Trophoblast cell (in vitro differentiated cells and primary cell): ENCODE measurements around the gene BLTP2.
A peak's percentile ranks its signal among the peaks of the same experiment; 100 is the strongest.

Experiments
- DNase-seq, 2 donors: peaks; one replicate each; pipeline ENCODE4 v3.0.0-alpha.2; 2016
- H2AFZ ChIP-seq: 2 replicates; pipeline ENCODE4 v1.6.1; 2013; ENCODE audit warnings: low read length, moderate library complexity, mild to moderate bottlenecking; ENCODE audit not compliant: insufficient read depth, poor library complexity
- H2AK5ac ChIP-seq: 2 replicates; pipeline ENCODE4 v1.6.1; 2013; ENCODE audit warnings: mild to moderate bottlenecking, low read length
- H2BK120ac ChIP-seq: 2 replicates; pipeline ENCODE4 v1.6.1; 2013; ENCODE audit warnings: low read length, mild to moderate bottlenecking, moderate library complexity; ENCODE audit not compliant: insufficient read depth, poor library complexity
- H2BK12ac ChIP-seq: 2 replicates; pipeline ENCODE4 v1.6.1; 2013; ENCODE audit warnings: mild to moderate bottlenecking, low read length, moderate library complexity
- H2BK5ac ChIP-seq: 2 replicates; pipeline ENCODE4 v1.6.1; 2013; ENCODE audit warnings: low read length, low read depth, moderate library complexity, mild to moderate bottlenecking; ENCODE audit not compliant: poor library complexity
- H3K14ac ChIP-seq: 2 replicates; pipeline ENCODE4 v1.6.1; 2013; ENCODE audit warnings: mild to moderate bottlenecking, low read length
- H3K18ac ChIP-seq: 2 replicates; pipeline ENCODE4 v1.6.1; 2013; ENCODE audit warnings: mild to moderate bottlenecking, low read length
- H3K23ac ChIP-seq: 2 replicates; pipeline ENCODE4 v1.6.1; 2013; ENCODE audit warnings: low read length
- H3K27ac ChIP-seq: 2 replicates; pipeline ENCODE4 v1.5.1; 2013; ENCODE audit warnings: low read depth, mild to moderate bottlenecking, inconsistent platforms, low read length, moderate library complexity
- H3K27me3 ChIP-seq: 2 replicates; pipeline ENCODE4 v1.6.1; 2013; ENCODE audit warnings: inconsistent platforms, mild to moderate bottlenecking, low read length, moderate library complexity; ENCODE audit not compliant: insufficient read depth
- H3K36me3 ChIP-seq, 2 experiments: 1 replicate in 1 of 2; 2 replicates in 1 of 2; pipeline ENCODE4 v1.6.1; 2013; ENCODE audit warnings: low read length in 2 of 2, mild to moderate bottlenecking in 2 of 2, moderate library complexity in 1 of 2; ENCODE audit not compliant: insufficient read depth in 2 of 2, control insufficient read depth in 1 of 2
- H3K4ac ChIP-seq: 2 replicates; pipeline ENCODE4 v1.6.1; 2013; ENCODE audit warnings: low read depth, mild to moderate bottlenecking, low read length, moderate library complexity
- H3K4me1 ChIP-seq, 2 experiments: 1 replicate in 1 of 2; 2 replicates in 1 of 2; pipeline ENCODE4 v1.6.1; 2013; ENCODE audit warnings: low read length in 2 of 2, mild to moderate bottlenecking in 2 of 2, moderate library complexity in 1 of 2; ENCODE audit not compliant: insufficient read depth in 2 of 2, control insufficient read depth in 1 of 2
- H3K4me2 ChIP-seq: 2 replicates; pipeline ENCODE4 v1.6.1; 2013; ENCODE audit warnings: inconsistent platforms, mild to moderate bottlenecking, low read length, moderate library complexity
- H3K4me3 ChIP-seq: 2 replicates; pipeline ENCODE4 v1.5.1; 2013; ENCODE audit warnings: mild to moderate bottlenecking, low read depth, low read length, inconsistent platforms
- H3K79me1 ChIP-seq: one replicate; pipeline ENCODE4 v1.6.1; 2013; ENCODE audit warnings: low read length
- H3K79me2 ChIP-seq: 2 replicates; pipeline ENCODE4 v1.6.1; 2013; ENCODE audit warnings: low read length, mild to moderate bottlenecking; ENCODE audit not compliant: control insufficient read depth, insufficient read depth, poor library complexity
- H3K9ac ChIP-seq: 2 replicates; pipeline ENCODE4 v1.6.1; 2013; ENCODE audit warnings: mild to moderate bottlenecking, low read length
- H3K9me3 ChIP-seq: 2 replicates; pipeline ENCODE4 v1.6.1; 2013; ENCODE audit warnings: low read depth, mild to moderate bottlenecking, control low read depth, inconsistent platforms, low read length; ENCODE audit not compliant: insufficient read depth
- H4K12ac ChIP-seq: 2 replicates; pipeline ENCODE4 v1.6.1; 2013; ENCODE audit warnings: low read depth, mild to moderate bottlenecking, low read length, moderate library complexity
- H4K8ac ChIP-seq: 2 replicates; pipeline ENCODE4 v1.6.1; 2013; ENCODE audit warnings: low read depth, mild to moderate bottlenecking, low read length, moderate library complexity
- H4K91ac ChIP-seq: one replicate; pipeline ENCODE4 v1.6.1; 2013; ENCODE audit warnings: low read depth, mild to moderate bottlenecking, low read length, moderate library complexity
- WGBS: extraction: QIAGEN DNeasy Blood & Tissue Kit; methylation state at CpG from one replicate; pipeline ENCODE4 v1.1.7; 2013; ENCODE audit warnings: missing lambda C conversion rate; ENCODE audit not compliant: insufficient read length, insufficient coverage; ENCODE audit errors: extremely low coverage; 5-methylcytosine and 5-hydroxymethylcytosine counted together

BLTP2 gene

DNA sequence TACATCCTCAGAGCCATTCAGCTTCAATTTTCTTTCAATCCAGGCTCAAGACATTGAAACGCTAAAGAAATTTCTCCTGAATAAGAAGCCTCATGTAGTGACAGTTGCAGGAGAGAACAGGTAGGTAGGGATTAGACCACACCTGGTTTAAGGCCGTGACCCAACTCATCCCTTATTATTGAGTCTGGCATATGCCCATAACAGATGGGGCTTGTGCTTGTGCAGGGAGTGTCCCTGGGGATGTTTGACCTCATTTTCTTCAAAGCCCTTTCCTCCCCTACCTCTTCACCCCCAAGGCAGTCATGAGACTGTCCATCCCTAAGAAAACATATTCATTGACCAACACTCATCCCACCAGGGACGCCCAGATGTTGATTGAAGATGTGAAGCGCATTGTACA is 41.3 kb upstream of the BLTP2 start:
- no peak overlapping the region for H2AFZ ChIP-seq
- H4K8ac ChIP-seq: no peak overlapping the region
- H3K4me3 ChIP-seq: no peak overlapping the region
- H3K4me2 ChIP-seq: no peak overlapping the region
- H4K12ac ChIP-seq: no peak overlapping the region
- no peaks in the 10 kb centered on the region for H3K27me3 ChIP-seq
- no CpG with 5 or more reads among the region's 4 CpGs for WGBS
- H4K91ac ChIP-seq: no peak overlapping the region
- no peak overlapping the region for H3K27ac ChIP-seq
- H3K14ac ChIP-seq: no peak overlapping the region
- H2AK5ac ChIP-seq: no peak overlapping the region
- no peak overlapping the region for H3K23ac ChIP-seq
- no peak overlapping the region for H2BK5ac ChIP-seq
- H2BK12ac ChIP-seq: no peak overlapping the region
- no peak overlapping the region for H3K4ac ChIP-seq
- no peaks in the 10 kb centered on the region for H3K4me1 ChIP-seq
- no peak for DNase-seq
- H3K79me2 ChIP-seq: no peaks in the 10 kb centered on the region
- peaks cover 75 to 90% of the 10 kb centered on the region in 2 experiments for H3K36me3 ChIP-seq
- no peak overlapping the region for H2BK120ac ChIP-seq
- H3K9me3 ChIP-seq: peaks cover 4% of the 10 kb centered on the region
- H3K79me1 ChIP-seq: no peaks in the 10 kb centered on the region
- no peak overlapping the region for H3K18ac ChIP-seq
- H3K9ac ChIP-seq: no peak overlapping the region

DNA sequence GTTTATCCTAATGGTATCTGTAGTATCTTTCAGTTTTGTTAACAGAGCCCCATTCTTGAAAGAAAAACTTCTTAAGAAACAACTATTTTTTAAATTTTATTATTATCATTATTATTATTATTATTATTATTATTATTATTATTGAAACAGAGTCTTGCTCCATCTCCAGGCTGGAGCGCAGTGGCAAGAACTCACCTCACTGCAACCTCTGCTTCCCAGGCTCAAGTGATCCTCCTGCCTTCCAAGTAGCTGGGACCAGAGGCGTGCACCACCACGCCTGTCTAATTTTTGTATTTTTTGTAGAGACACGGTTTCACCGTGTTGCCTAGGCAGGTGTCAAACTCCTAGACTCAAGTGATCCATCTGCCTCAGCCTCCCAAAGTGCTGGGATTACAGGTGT is 40.4 kb upstream of the BLTP2 start:
- Histone ChIP-seq H3K79me1 (no peaks in the 10 kb centered on the region), H3K27me3 (no peaks in the 10 kb centered on the region), H3K18ac (no peak overlapping the region), H2AFZ (no peak overlapping the region), H2BK12ac (no peak overlapping the region), H3K27ac (no peak overlapping the region), H3K4ac (no peak overlapping the region), H4K12ac (no peak overlapping the region), H3K4me1 (no peaks in the 10 kb centered on the region), H2AK5ac (no peak overlapping the region), H4K91ac (no peak overlapping the region), H3K79me2 (no peaks in the 10 kb centered on the region), H3K36me3 (peaks cover 74 to 90% of the 10 kb centered on the region in 2 experiments), H3K4me2 (no peak overlapping the region), H3K9me3 (peaks cover 2% of the 10 kb centered on the region), H4K8ac (no peak overlapping the region), H2BK120ac (no peak overlapping the region), H3K4me3 (no peak overlapping the region), H3K14ac (no peak overlapping the region), H3K9ac (no peak overlapping the region), H2BK5ac (no peak overlapping the region), H3K23ac (no peak overlapping the region)
- DNase-seq: no peak
- no CpG with 5 or more reads among the region's 5 CpGs for whole genome bisulfite sequencing

DNA sequence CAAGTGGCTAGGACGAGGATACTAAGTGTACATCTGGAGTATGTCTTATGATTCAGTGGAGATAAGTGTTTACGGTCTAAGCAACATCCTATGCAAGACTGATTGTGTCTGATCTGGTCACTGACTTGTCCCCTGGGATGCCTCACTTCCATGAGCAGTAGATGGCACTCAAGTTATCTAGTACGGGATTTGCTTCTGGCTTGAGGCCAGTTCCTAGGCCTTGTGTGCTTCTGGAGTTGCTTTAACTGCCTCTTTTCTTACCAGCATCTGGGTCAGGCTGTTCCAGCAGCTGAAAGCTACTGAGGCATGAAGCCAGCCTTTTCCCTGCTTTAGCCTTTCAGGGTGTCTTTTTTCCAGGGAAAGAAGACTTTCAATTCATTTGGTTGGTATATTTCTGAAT is 40.0 kb upstream of the BLTP2 start:
- Histone ChIP-seq H2BK5ac (no peak overlapping the region), H3K36me3 (peaks cover 74 to 89% of the 10 kb centered on the region in 2 experiments)

DNA sequence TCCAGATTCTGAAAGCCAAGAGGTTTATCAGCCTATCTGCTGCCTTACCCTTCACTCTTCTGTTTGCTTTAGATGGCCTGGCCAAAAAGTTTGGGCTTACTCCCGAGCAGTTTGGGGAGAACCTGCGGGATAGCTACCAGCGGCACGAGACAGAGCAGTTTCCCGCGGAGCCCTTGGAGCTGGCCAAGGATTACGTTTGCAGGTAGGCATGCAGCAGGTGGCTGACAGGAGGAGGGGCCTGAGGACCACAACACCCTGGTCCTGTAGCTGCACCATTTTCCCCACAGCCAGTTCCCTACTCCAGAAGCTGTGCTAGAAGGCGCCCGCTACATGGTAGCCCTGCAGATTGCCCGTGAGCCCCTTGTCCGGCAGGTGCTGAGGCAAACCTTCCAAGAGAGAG is 37.7 kb upstream of the BLTP2 start:
- Histone ChIP-seq H3K9ac (no peak overlapping the region), H4K8ac (no peak overlapping the region), H2BK5ac (no peak overlapping the region), H4K91ac (no peak overlapping the region), H2BK120ac (no peak overlapping the region), H2BK12ac (no peak overlapping the region), H3K23ac (no peak overlapping the region), H3K4ac (no peak overlapping the region), H2AFZ (no peak overlapping the region), H3K4me3 (no peak overlapping the region), H3K14ac (no peak overlapping the region), H3K27me3 (no peaks in the 10 kb centered on the region), H3K9me3 (no peaks in the 10 kb centered on the region), H3K36me3 (peaks cover 82 to 92% of the 10 kb centered on the region in 2 experiments), H3K79me1 (no peaks in the 10 kb centered on the region), H3K18ac (no peak overlapping the region), H3K4me1 (no peaks in the 10 kb centered on the region), H3K4me2 (no peak overlapping the region), H3K27ac (no peak overlapping the region), H2AK5ac (no peak overlapping the region), H3K79me2 (no peaks in the 10 kb centered on the region), H4K12ac (no peak overlapping the region)
- WGBS: no CpG with 5 or more reads among the region's 11 CpGs
- DNase-seq: no peak

More for the DNA sequence above, 40.0 kb upstream of the BLTP2 start:
- no peak overlapping the region for H3K14ac ChIP-seq
- no peak overlapping the region for H4K12ac ChIP-seq
- peaks cover 2% of the 10 kb centered on the region for H3K9me3 ChIP-seq
- no peaks in the 10 kb centered on the region for H3K4me1 ChIP-seq
- no peak overlapping the region for H2AK5ac ChIP-seq
- peak in 1 of 2 donors; percentile 4 for DNase-seq
- no peak overlapping the region for H3K4me2 ChIP-seq
- no peak overlapping the region for H3K27ac ChIP-seq
- no peak overlapping the region for H3K18ac ChIP-seq
- H2BK12ac ChIP-seq: no peak overlapping the region
- no peak overlapping the region for H3K23ac ChIP-seq
- no peaks in the 10 kb centered on the region for H3K79me2 ChIP-seq
- no CpG with 5 or more reads among the region's 3 CpGs for WGBS
- no peak overlapping the region for H2BK120ac ChIP-seq
- no peak overlapping the region for H4K8ac ChIP-seq
- H2AFZ ChIP-seq: no peak overlapping the region
- H3K4ac ChIP-seq: no peak overlapping the region
- H3K27me3 ChIP-seq: no peaks in the 10 kb centered on the region
- H4K91ac ChIP-seq: no peak overlapping the region
- H3K9ac ChIP-seq: no peak overlapping the region
- no peak overlapping the region for H3K4me3 ChIP-seq
- no peaks in the 10 kb centered on the region for H3K79me1 ChIP-seq
